T-helper 1 cell (primary cell): Measurements from ENCODE around the gene GNAT1.
"Not testable (repeated sequence)": the region's sequence is repeated elsewhere in the genome, so short reads cannot be mapped to it uniquely, and the experiment has no call there.

Source experiments
- DNase-seq, 5 donors: peaks; one replicate each; pipeline ENCODE4 v3.0.0-alpha.2; 2012 to 2020

Gene GNAT1

GRCh38 chr3:50203809-50204803 is 12.7 kb downstream of the GNAT1 start:
- DNase-seq = no peak

- DNase-seq = no peak
Measured at GRCh38 chr3:50204804-50205412, 13.5 kb downstream of the GNAT1 start, which contains the start of gene SLC38A3. SLC38A3 (plus strand) TSS chr3:50205271; CDS start chr3:50214200, 8,929 bp downstream.

- DNase-seq = no peak
Measured at GRCh38 chr3:50205413-50206276, 14.2 kb downstream of the GNAT1 start.

- no peak for DNase-seq
Measured at GRCh38 chr3:50207359-50208042, 16.1 kb downstream of the GNAT1 start.

- no peak for DNase-seq
Measured at GRCh38 chr3:50208677-50209344, 17.4 kb downstream of the GNAT1 start.

- no peak for DNase-seq
Measured at GRCh38 chr3:50210176-50210509, 18.7 kb downstream of the GNAT1 start.

GRCh38 chr3:50210510-50211367 is 19.3 kb downstream of the GNAT1 start:
- DNase-seq = no peak

GRCh38 chr3:50211368-50211717 is 19.9 kb downstream of the GNAT1 start:
- not testable (repeated sequence) for DNase-seq

- DNase-seq = no peak
Measured at GRCh38 chr3:50211930-50212329, 20.5 kb downstream of the GNAT1 start.

GRCh38 chr3:50212502-50212901 is 21.1 kb downstream of the GNAT1 start:
- no peak for DNase-seq

GRCh38 chr3:50212971-50213370 is 21.6 kb downstream of the GNAT1 start:
- DNase-seq = no peak

GRCh38 chr3:50213373-50213772 is 22.0 kb downstream of the GNAT1 start:
- no peak for DNase-seq

GRCh38 chr3:50214824-50215223 is 23.4 kb downstream of the GNAT1 start:
- DNase-seq = no peak

- DNase-seq = no peak
Measured at GRCh38 chr3:50215529-50215928, 24.1 kb downstream of the GNAT1 start.

- DNase-seq = no peak
Measured at GRCh38 chr3:50217681-50218080, 26.3 kb downstream of the GNAT1 start.

GRCh38 chr3:50218448-50218847 is 27.0 kb downstream of the GNAT1 start:
- no peak for DNase-seq

GRCh38 chr3:50219285-50219684 is 27.9 kb downstream of the GNAT1 start:
- no peak for DNase-seq

- DNase-seq = no peak
Measured at GRCh38 chr3:50220109-50220508, 28.7 kb downstream of the GNAT1 start.

- DNase-seq = no peak
Measured at GRCh38 chr3:50221051-50221410, 29.6 kb downstream of the GNAT1 start.

GRCh38 chr3:50221411-50222168 is 30.2 kb downstream of the GNAT1 start:
- no peak for DNase-seq
